ENCODE data around the gene ZNF189. TPM values are rescaled to one million over a fixed set of nuclear protein-coding genes. Genes with fewer than 3 reads are reported as not detected.

Gene ZNF189
- total RNA-seq, 1 experiment from 2014 or later = 9.4 TPM

DNA sequence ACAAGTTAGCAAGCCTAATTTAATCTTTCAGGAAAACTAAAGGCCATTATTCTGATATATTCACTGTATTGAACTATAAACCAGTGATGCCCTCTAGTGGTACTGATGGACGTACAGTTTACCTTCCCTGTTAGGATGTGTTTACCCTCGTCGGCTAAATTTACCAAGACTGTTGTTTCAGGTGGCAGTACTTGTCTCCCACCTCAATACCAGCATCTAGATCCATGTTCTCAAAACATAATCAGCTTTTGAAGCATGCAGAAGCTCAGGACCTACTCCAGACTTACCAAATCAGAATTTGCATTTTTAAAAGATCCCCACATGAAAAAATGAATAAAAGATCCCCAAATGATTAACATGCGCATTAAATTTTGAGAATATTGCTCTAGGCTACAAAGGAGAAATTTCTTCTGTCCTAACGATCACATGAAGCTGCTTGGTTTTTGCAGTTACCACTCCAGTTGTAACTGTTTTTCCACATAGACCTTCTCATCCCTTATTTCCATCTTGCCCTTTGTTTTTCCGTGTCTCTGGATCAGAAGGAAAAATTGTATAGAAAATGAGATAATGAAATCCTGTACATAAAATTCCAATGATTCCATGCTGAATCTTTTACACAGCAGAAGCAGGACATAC is 10.7 kb upstream of the ZNF189 start:
- intact Hi-C loops (cut with micrococcal nuclease; ENCODE audit: unreplicated experiment) = no loop called here
- H3F3A ChIP-seq (ENCODE audit: insufficient read depth, low read depth) = peaks cover 9% of the 10 kb centered on the region; the same call in 1 of the 2 replicates
- no peaks in the 10 kb centered on the region for H3K9me2 ChIP-seq (ENCODE audit: insufficient read depth)
- ChIA-PET POLR2A (ENCODE audit: unreplicated experiment) (no interaction called here), CTCF (no interaction called here)
- no peaks in the 10 kb centered on the region for H3K27me3 ChIP-seq (ENCODE audit: insufficient read depth, low read depth)
- H3K4me2 ChIP-seq = no peak overlapping the region
- peaks cover 20% of the 10 kb centered on the region; the same call in 1 of the 2 replicates for H3K36me3 ChIP-seq (ENCODE audit: low read depth)
- H3K79me2 ChIP-seq (ENCODE audit: low read depth) = peaks cover 22% of the 10 kb centered on the region
- H2AFZ ChIP-seq = no peak overlapping the region
- H3K9me3 ChIP-seq (ENCODE audit: insufficient read depth, low read depth) = peaks cover 15% of the 10 kb centered on the region; the same call in 1 of the 2 replicates
- no TSS peak for BruUV-seq (replicated peaks)
- no peaks in the 10 kb centered on the region; the same call in 1 of the 2 replicates for H4K20me1 ChIP-seq (ENCODE audit: insufficient read depth)
- H3K27ac ChIP-seq = no peak overlapping the region
- TF ChIP-seq, protein P1, sequence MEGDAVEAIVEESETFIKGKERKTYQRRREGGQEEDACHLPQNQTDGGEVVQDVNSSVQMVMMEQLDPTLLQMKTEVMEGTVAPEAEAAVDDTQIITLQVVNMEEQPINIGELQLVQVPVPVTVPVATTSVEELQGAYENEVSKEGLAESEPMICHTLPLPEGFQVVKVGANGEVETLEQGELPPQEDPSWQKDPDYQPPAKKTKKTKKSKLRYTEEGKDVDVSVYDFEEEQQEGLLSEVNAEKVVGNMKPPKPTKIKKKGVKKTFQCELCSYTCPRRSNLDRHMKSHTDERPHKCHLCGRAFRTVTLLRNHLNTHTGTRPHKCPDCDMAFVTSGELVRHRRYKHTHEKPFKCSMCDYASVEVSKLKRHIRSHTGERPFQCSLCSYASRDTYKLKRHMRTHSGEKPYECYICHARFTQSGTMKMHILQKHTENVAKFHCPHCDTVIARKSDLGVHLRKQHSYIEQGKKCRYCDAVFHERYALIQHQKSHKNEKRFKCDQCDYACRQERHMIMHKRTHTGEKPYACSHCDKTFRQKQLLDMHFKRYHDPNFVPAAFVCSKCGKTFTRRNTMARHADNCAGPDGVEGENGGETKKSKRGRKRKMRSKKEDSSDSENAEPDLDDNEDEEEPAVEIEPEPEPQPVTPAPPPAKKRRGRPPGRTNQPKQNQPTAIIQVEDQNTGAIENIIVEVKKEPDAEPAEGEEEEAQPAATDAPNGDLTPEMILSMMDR (conservative IDR thresholded peaks at IDR 0.05) = peak; percentile 65; the same call in 1 of the 2 replicates
- no peak for TF ChIP-seq EZH2 (IDR thresholded peaks at IDR 0.05; ENCODE audit: low read depth)
- H3K4me3 ChIP-seq = no peak overlapping the region
- no peaks in the 10 kb centered on the region for H3K4me1 ChIP-seq (replicated peaks; ENCODE audit: insufficient read depth)
- no peak for DNase-seq

DNA sequence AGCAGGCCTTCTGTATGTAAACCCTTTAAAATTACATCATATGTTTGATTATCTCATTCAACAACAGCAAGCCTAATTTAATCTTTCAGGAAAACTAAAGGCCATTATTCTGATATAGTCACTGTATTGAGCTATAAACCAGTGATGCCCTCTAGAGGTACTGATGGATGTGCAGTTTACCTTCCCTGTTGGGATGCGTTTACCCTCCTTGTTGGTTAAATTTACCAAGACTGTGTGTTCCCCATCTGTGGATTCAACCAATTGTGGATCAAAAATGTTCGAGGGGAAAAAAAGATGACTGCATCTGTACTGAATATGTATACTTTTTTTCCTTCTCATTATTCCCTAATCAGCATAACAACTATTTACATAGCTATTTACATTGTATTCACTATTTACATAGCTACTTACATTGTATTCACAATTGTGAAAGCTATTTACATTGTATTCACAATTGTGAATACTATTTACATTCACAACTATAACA is 10.1 kb upstream of the ZNF189 start:
- H3K4me1 ChIP-seq (replicated peaks; ENCODE audit: insufficient read depth) = no peaks in the 10 kb centered on the region
- BruUV-seq (replicated peaks) = no TSS peak
- H3K27me3 ChIP-seq (ENCODE audit: insufficient read depth, low read depth) = no peaks in the 10 kb centered on the region
- H3K36me3 ChIP-seq (ENCODE audit: low read depth) = peaks cover 20% of the 10 kb centered on the region; the same call in 1 of the 2 replicates
- no peak overlapping the region for H3K4me3 ChIP-seq
- ChIA-PET POLR2A (ENCODE audit: unreplicated experiment) (no interaction called here), CTCF (no interaction called here)
- no peak overlapping the region for H3K4me2 ChIP-seq
- peaks cover 9% of the 10 kb centered on the region; the same call in 1 of the 2 replicates for H3F3A ChIP-seq (ENCODE audit: insufficient read depth, low read depth)
- TF ChIP-seq EZH2 (IDR thresholded peaks at IDR 0.05; ENCODE audit: low read depth) = no peak
- TF ChIP-seq, protein P1 (conservative IDR thresholded peaks at IDR 0.05) = no peak
- no peak for DNase-seq
- peaks cover 19% of the 10 kb centered on the region; the same call in 1 of the 2 replicates for H3K9me3 ChIP-seq (ENCODE audit: insufficient read depth, low read depth)
- H3K9me2 ChIP-seq (ENCODE audit: insufficient read depth) = no peaks in the 10 kb centered on the region
- H4K20me1 ChIP-seq (ENCODE audit: insufficient read depth) = no peaks in the 10 kb centered on the region; the same call in 1 of the 2 replicates
- peaks cover 27% of the 10 kb centered on the region for H3K79me2 ChIP-seq (ENCODE audit: low read depth)
- intact Hi-C loops (cut with micrococcal nuclease; ENCODE audit: unreplicated experiment) = no loop called here
- no peak overlapping the region for H3K27ac ChIP-seq
- no peak overlapping the region for H2AFZ ChIP-seq

GRCh38 chr9:101393135-101393534 is 5.5 kb upstream of the ZNF189 start:
- Histone ChIP-seq H3K9me2 (ENCODE audit: insufficient read depth) (no peaks in the 10 kb centered on the region), H2AFZ (no peak overlapping the region), H3K27me3 (ENCODE audit: insufficient read depth, low read depth) (no peaks in the 10 kb centered on the region), H3K9me3 (ENCODE audit: insufficient read depth, low read depth) (peaks cover 14% of the 10 kb centered on the region; the same call in 1 of the 2 replicates), H3F3A (ENCODE audit: insufficient read depth, low read depth) (peaks cover 9% of the 10 kb centered on the region; the same call in 1 of the 2 replicates), H4K20me1 (ENCODE audit: insufficient read depth) (no peaks in the 10 kb centered on the region; the same call in 1 of the 2 replicates), H3K27ac (no peak overlapping the region), H3K79me2 (ENCODE audit: low read depth) (peaks cover 73% of the 10 kb centered on the region), H3K4me1 (replicated peaks; ENCODE audit: insufficient read depth) (peaks cover 10% of the 10 kb centered on the region; the same call in 1 of the 2 replicates), H3K4me3 (no peak overlapping the region), H3K36me3 (ENCODE audit: low read depth) (peaks cover 33% of the 10 kb centered on the region), H3K4me2 (no peak overlapping the region)
- ChIA-PET CTCF (no interaction called here), POLR2A (ENCODE audit: unreplicated experiment) (no interaction called here)
- no peak for DNase-seq
- TF ChIP-seq, protein P1 (conservative IDR thresholded peaks at IDR 0.05) = no peak
- TF ChIP-seq EZH2 (IDR thresholded peaks at IDR 0.05; ENCODE audit: low read depth) = no peak
- intact Hi-C loops (cut with micrococcal nuclease; ENCODE audit: unreplicated experiment) = no loop called here
- no TSS peak for BruUV-seq (replicated peaks)

All from PC-9 (cell line).